Ramos (cell line): ENCODE measurements around the gene LOXL1.

Source experiments
- in situ Hi-C: fragments of 300-500 bp; cut with MboI; formaldehyde crosslinking; loops from one replicate; pipeline ENCODE4 v1.14.3; 2022; ENCODE audit warnings: low sequenced_read_pairs; ENCODE audit not compliant: unreplicated experiment

The LOXL1 gene

DNA sequence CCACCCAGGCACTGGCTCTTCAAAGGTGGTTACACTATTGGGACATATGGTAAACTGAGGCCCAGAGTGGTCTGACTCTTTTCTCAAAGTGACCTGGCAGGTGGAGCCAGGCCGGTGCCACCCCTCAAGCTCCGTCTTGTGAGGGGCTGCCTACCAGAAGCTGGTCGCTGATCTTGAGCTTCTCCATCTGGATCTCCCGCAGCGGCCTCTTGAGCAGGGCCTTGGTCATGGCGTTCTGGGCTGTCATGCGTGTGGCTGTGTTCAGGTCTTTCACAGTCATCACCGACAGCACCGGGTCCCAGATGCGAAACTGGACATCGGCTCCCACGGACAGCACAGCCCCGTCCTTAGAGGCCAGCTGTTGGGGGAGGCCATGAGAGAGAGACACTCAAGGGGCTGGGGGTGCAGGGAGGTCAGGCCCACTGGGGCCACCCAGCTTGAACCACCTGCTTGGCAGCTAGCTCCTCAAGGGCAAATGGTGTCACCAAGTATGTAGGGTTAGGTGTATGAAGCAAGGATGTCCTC is 62.2 kb downstream of the LOXL1 start:
- in situ Hi-C loops, result no loop called here

DNA sequence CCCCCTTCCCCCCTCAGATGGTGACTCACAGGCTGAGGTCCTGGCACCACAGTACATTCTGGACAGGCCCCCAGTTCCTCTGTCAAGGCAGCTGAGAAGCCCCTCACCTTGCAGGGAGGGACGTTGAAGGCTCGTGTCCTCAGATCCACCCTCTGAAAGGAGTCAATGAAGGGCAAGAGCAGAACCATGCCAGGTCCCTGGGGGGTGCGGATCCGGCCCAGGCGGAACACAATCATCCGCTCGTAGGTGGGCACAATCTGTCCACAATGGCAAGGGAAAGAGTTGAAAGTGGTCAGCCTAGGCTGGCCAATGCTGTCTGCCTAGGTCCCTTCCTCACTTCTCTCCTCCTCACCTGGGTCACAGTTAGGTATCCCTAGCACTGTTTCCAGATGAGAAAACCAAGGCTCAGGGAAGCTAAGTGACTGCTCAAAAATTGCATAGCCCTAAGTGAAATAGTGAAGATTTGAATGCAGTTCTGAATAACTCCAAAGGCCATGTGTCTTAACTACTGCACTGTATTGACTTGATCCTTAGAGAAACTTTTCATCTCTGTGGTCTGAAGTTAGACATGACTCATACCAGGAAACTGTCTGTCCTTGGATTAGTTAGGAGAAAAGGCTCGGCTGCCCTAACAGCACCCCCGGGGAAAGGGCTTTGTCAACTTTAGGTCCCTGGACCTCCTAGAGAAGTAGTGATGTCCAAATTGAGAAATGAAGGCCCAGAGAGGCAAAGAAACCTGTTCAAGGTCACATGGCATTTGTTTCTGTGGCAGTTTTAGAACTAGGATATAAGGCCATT is 62.9 kb downstream of the LOXL1 start:
- in situ Hi-C loops, result no loop called here

DNA sequence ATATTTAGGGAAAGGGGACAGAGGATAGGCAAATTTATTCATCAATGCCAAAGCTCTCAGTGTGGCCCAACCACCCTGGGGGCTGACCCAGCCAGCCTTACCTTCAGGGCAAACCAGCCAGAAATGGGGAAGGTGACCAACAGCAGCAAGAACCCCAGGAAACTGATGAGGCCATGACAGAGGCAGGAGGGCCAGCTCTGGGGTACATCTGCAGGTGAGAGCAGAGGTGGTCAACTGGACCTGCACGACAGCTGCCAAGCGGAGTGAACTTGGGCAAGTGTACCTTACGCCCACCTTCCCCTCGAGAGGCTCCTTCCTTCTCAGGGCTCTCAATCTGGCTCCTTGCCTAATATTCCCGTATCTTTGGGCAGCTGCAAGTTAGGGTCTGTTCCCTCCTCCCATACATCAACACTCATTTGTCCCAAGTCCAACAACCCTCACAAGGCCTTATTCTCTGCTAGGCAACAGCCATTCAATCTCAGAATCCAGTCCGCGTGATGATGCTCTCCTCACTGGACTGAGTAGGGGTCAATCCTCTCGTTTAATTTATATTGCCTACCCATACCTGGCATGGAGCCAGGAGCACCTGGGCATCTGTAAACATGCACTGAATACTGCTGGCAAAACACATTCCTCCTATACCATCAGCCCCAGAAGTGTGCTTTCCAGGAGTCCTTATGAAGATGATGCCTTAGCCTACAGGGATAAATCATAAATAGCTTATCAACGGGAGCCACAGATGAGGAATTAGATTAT is 64.2 kb downstream of the LOXL1 start:
- in situ Hi-C loops, result no loop called here

GRCh38 chr15:73991260-73991659 is 65.0 kb downstream of the LOXL1 start:
- in situ Hi-C loops, result no loop called here

GRCh38 chr15:73991726-73992593 is 65.7 kb downstream of the LOXL1 start, which contains the start of gene STOML1:
TSS of gene STOML1 (minus strand) at chr15:73992295. CDS start at chr15:73992223, 72 bp downstream.
- in situ Hi-C loops, result no loop called here

DNA sequence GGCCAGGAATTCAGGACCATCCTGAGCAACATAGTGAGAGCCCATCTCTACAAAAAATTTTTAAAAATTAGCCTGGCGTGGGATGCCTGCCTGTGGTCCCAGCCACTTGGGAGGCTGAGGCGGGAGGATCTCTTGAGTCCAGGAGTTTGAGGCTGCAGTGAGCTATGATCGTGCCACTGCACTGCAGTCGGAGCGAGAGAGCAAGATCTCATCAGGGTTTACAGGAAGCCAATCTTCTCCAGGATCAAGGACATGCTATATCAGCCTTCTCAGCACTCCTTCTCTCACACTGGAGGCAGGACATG is 66.3 kb downstream of the LOXL1 start:
- in situ Hi-C loops, result no loop called here

DNA sequence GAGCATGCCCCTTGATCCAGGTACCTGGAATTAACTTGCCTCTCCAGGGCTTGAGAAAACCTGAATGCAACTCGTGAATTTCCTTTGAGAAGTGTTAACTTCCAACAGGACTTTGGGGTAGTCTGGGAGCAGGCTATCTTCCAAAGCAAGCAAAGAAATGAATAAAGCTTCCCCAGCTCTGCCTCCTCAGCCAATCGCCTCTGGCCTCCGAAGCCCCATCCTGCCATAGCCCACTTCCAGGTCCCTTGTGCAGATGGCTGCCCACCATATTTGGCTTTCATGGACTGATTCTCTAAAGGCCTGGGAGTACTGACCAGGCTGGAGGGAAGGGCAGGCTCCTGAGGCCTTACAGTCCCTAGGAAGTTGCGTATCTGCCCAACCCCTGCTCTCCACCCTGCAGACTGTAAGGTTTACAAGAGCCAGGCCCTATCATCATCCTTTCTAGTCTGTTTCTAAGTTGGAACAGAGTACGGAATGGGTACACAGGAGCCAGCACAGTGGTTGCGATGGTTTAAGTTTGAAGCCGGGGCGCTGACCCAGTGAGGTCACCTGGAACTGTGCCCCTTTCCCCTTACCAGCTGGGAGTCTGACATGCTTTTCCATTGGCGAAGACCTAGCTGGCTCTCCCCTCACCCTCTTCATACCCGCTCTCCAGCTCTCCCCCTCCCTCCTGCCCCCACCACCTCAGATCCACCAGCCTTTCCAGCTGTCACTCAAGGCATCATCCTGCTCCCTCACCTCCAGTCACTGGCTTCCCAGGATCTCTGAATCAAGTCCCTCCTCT is 67.1 kb downstream of the LOXL1 start:
- in situ Hi-C loops, result no loop called here

- in situ Hi-C loops, result no loop called here
Measured at GRCh38 chr15:73994413-73994883, 68.2 kb downstream of the LOXL1 start, which contains the start of gene PML. TSS of gene PML (plus strand) at chr15:73994716. CDS start at chr15:73994813, 97 bp downstream.

GRCh38 chr15:73994912-73995622 is 68.8 kb downstream of the LOXL1 start:
- in situ Hi-C loops, result no loop called here

GRCh38 chr15:73996267-73996666 is 70.0 kb downstream of the LOXL1 start:
- in situ Hi-C loops, result no loop called here

- in situ Hi-C loops, result no loop called here
Measured at GRCh38 chr15:73996939-73997338, 70.7 kb downstream of the LOXL1 start.

DNA sequence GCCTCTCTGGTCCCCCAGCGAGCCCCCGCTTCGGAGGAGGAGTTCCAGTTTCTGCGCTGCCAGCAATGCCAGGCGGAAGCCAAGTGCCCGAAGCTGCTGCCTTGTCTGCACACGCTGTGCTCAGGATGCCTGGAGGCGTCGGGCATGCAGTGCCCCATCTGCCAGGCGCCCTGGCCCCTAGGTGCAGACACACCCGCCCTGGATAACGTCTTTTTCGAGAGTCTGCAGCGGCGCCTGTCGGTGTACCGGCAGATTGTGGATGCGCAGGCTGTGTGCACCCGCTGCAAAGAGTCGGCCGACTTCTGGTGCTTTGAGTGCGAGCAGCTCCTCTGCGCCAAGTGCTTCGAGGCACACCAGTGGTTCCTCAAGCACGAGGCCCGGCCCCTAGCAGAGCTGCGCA is 71.7 kb downstream of the LOXL1 start:
- in situ Hi-C loops, result no loop called here
